ENCODE measurements around the gene NFIX. TPM values are rescaled to one million over a fixed set of nuclear protein-coding genes. Genes with fewer than 3 reads are reported as not detected.
A peak's percentile ranks its signal among the peaks of the same experiment; 100 is the strongest.

NFIX gene
- total and polyA plus RNA-seq, 2 donors (not counting 1 experiment from before 2014, with no cell fraction given), result 0.69 to 5.6 TPM

DNA sequence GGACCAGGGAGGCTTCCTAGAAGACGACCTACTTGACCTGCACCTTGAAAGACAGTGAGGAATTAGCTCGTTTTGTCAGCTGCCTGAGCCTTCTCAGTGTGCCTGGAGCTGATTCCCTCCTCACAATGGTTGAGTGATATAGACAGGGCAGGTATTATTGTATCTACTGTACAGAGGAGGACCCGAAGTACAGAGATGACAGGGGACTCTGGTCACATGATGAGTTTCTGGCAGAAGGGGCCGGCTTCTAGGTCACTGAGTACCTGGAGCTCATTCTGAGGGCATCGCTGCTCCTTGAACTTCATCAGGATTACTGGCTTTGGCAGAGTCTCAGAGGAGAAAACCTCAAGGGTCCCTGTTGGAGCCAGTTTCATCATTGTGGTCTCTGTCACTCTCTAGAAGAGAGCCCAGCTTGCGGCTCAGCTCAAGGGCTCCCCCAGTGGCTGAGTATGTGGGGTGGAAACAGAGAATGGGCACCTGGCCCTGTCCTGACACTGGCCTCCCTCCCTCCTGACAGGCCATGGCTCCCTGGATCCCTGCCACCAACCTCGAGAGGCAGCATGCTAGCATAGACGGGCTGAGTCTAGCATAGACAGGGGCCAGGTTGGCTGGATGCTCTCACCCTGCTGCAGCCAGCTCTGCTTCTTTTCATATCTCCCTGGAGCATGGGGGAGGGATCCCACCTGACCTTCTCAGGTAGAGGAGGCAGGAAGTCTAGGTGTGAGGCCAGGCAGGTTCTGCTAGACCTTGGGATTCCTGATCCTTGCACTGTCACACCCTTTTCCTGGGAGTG, 38.7 kb downstream of the NFIX start:
- H3K4me1 Mint-ChIP-seq, result peaks cover 1% of the 10 kb centered on the region
- DNase-seq (peak; percentile 56), ATAC-seq (ENCODE audit: low read depth) (peak; percentile 83)
- peak overlapping the region; percentile 16 for H2AFZ ChIP-seq (ENCODE audit: insufficient read depth, low read depth, low read length, poor library complexity, severe bottlenecking)
- no peaks in the 10 kb centered on the region for H3K9me3 ChIP-seq (ENCODE audit: control extremely low read depth in 1 of 3, control insufficient read depth in 2 of 3, insufficient read depth in 1 of 3, low read length in 2 of 3)
- no peaks in the 10 kb centered on the region for H3K36me3 ChIP-seq (replicated peaks in 1 of 2; ENCODE audit: control extremely low read depth in 1 of 2, control insufficient read depth in 1 of 2, extremely low read depth in 1 of 2, insufficient read depth in 2 of 2, low read length in 1 of 2)
- no peaks in the 10 kb centered on the region for H3K79me2 ChIP-seq (ENCODE audit: control insufficient read depth, insufficient read depth, low read length)
- H3K4me1 ChIP-seq (ENCODE audit: control insufficient read depth in 2 of 2, insufficient read depth in 2 of 2, low read length in 2 of 2), result no peaks in the 10 kb centered on the region
- no peak overlapping the region for H3K4me2 ChIP-seq (replicated peaks; ENCODE audit: low read depth, low read length, poor library complexity, severe bottlenecking)
- TF ChIP-seq, protein P1, sequence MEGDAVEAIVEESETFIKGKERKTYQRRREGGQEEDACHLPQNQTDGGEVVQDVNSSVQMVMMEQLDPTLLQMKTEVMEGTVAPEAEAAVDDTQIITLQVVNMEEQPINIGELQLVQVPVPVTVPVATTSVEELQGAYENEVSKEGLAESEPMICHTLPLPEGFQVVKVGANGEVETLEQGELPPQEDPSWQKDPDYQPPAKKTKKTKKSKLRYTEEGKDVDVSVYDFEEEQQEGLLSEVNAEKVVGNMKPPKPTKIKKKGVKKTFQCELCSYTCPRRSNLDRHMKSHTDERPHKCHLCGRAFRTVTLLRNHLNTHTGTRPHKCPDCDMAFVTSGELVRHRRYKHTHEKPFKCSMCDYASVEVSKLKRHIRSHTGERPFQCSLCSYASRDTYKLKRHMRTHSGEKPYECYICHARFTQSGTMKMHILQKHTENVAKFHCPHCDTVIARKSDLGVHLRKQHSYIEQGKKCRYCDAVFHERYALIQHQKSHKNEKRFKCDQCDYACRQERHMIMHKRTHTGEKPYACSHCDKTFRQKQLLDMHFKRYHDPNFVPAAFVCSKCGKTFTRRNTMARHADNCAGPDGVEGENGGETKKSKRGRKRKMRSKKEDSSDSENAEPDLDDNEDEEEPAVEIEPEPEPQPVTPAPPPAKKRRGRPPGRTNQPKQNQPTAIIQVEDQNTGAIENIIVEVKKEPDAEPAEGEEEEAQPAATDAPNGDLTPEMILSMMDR (IDR thresholded peaks at IDR 0.05), result peak; percentile 73
- TF ChIP-seq EZH2 (IDR thresholded peaks at IDR 0.05; ENCODE audit: borderline replicate concordance, insufficient read depth, low read depth, low read length, poor library complexity, severe bottlenecking), result no peak
- WGBS (ENCODE audit: insufficient coverage), result 61% methylated on average over 8 of the region's 8 CpGs
- POLR2A ChIA-PET, result interaction anchor here (0.5 to 0.8 kb wide), 4 partner anchors 23 to 1384 kb away, joined by 3 to 7 read pairs (median 4); no protein-coding TSS in a partner anchor
- no peak overlapping the region for H3K9ac ChIP-seq (ENCODE audit: low read length)
- intact Hi-C loops (cut with micrococcal nuclease), result loop anchor here (2.0 to 5.0 kb wide), 2 partner anchors 51 to 58 kb away; no protein-coding TSS in a partner anchor
- CTCF ChIA-PET, result interaction anchor here (0.6 to 3.6 kb wide), 16 partner anchors 9 to 99 kb away, joined by 3 to 25 read pairs (median 4); no protein-coding TSS in a partner anchor
- H3K9me3 Mint-ChIP-seq (ENCODE audit: insufficient read depth), result no peaks in the 10 kb centered on the region
- H3K4me3 ChIP-seq (ENCODE audit: control extremely low read depth in 1 of 5, extremely low read depth in 1 of 5, insufficient read depth in 1 of 5, low read depth in 2 of 5, low read length in 4 of 5), result no peak overlapping the region
- peaks cover 17% of the 10 kb centered on the region for H3K27me3 Mint-ChIP-seq
- peaks cover 0 to 10% (median 4%) of the 10 kb centered on the region in 4 experiments for H3K27me3 ChIP-seq (replicated peaks in 1 of 4; ENCODE audit: control extremely low read depth in 1 of 4, control insufficient read depth in 3 of 4, insufficient read depth in 4 of 4, low read length in 3 of 4)
- no peak overlapping the region for H3K4me3 Mint-ChIP-seq
- H3K27ac ChIP-seq (ENCODE audit: low read length in 2 of 2), result no peak overlapping the region
- no peaks in the 10 kb centered on the region for H4K20me1 ChIP-seq (ENCODE audit: control insufficient read depth, insufficient read depth, low read length, poor library complexity, severe bottlenecking)
- H3K27ac Mint-ChIP-seq, result no peak overlapping the region

DNA sequence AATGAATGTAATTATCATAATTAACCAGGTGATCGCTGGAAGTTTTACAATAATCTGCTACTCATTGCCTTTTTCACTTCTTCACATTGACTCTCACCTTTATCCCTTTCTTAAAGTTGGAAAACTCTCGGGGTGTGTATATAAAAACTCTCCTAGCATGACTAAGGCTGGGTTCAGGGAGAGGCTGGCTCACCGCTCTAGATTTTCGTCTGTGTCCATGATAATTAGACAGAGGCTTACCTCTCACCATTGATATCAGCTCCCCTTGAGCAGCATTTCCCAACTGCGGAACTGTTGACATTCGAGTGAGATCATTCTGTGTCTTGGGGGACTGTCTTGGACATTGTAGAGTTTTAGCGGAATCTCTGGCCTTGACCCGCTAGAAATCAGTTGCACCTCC, 39.4 kb downstream of the NFIX start:
- Histone ChIP-seq H3K79me2 (ENCODE audit: control insufficient read depth, insufficient read depth, low read length) (no peaks in the 10 kb centered on the region), H4K20me1 (ENCODE audit: control insufficient read depth, insufficient read depth, low read length, poor library complexity, severe bottlenecking) (no peaks in the 10 kb centered on the region), H3K4me2 (replicated peaks; ENCODE audit: low read depth, low read length, poor library complexity, severe bottlenecking) (no peak overlapping the region), H3K4me1 (ENCODE audit: control insufficient read depth in 2 of 2, insufficient read depth in 2 of 2, low read length in 2 of 2) (no peaks in the 10 kb centered on the region), H3K27me3 (replicated peaks in 1 of 4; ENCODE audit: control extremely low read depth in 1 of 4, control insufficient read depth in 3 of 4, insufficient read depth in 4 of 4, low read length in 3 of 4) (peaks cover 0 to 10% (median 4%) of the 10 kb centered on the region in 4 experiments), H3K36me3 (replicated peaks in 1 of 2; ENCODE audit: control extremely low read depth in 1 of 2, control insufficient read depth in 1 of 2, extremely low read depth in 1 of 2, insufficient read depth in 2 of 2, low read length in 1 of 2) (no peaks in the 10 kb centered on the region), H3K9me3 (ENCODE audit: control extremely low read depth in 1 of 3, control insufficient read depth in 2 of 3, insufficient read depth in 1 of 3, low read length in 2 of 3) (no peaks in the 10 kb centered on the region), H3K27ac (ENCODE audit: low read length in 2 of 2) (no peak overlapping the region), H2AFZ (ENCODE audit: insufficient read depth, low read depth, low read length, poor library complexity, severe bottlenecking) (no peak overlapping the region), H3K4me3 (ENCODE audit: control extremely low read depth in 1 of 5, extremely low read depth in 1 of 5, insufficient read depth in 1 of 5, low read depth in 2 of 5, low read length in 4 of 5) (no peak overlapping the region), H3K9ac (ENCODE audit: low read length) (no peak overlapping the region)
- POLR2A ChIA-PET, result no interaction called here
- Mint-ChIP-seq H3K27me3 (peaks cover 11% of the 10 kb centered on the region), H3K27ac (no peak overlapping the region), H3K4me3 (no peak overlapping the region), H3K9me3 (ENCODE audit: insufficient read depth) (no peaks in the 10 kb centered on the region), H3K4me1 (peaks cover 1% of the 10 kb centered on the region)
- intact Hi-C loops (cut with micrococcal nuclease), result loop anchor here (2.0 to 5.0 kb wide), 2 partner anchors 52 to 58 kb away; no protein-coding TSS in a partner anchor
- CTCF ChIA-PET, result interaction anchor here (0.6 to 3.6 kb wide), 10 partner anchors 21 to 69 kb away, joined by 3 to 25 read pairs (median 6); no protein-coding TSS in a partner anchor
- no peak for DNase-seq
- ATAC-seq (ENCODE audit: low read depth), result no peak
- TF ChIP-seq, protein P1 (IDR thresholded peaks at IDR 0.05), result no peak
- 90% methylated on average over 2 of the region's 8 CpGs for WGBS (ENCODE audit: insufficient coverage)
